Spleen (tissue), 7 donors: Measurements from ENCODE around the gene SERINC4.

ENCODE experiments used
- CTCF ChIP-seq, 11 experiments: fragments of 200-600 bp in 7 of 11; fragments of 450-650 bp in 4 of 11; sonication (generic) in 4 of 11; IDR thresholded peaks in 8 of 11; conservative IDR thresholded peaks in 3 of 11; 1 replicate in 7 of 11; 2 replicates in 4 of 11; pipeline versions ENCODE4 v1.4.0 to v1.8.0; 2016 to 2021; ENCODE audit warnings: antibody characterized with exemption in 11 of 11, inconsistent platforms in 4 of 11, mild to moderate bottlenecking in 1 of 11
- POLR2A ChIP-seq, 3 donors: fragments of 450-650 bp; IDR thresholded peaks; one replicate each; pipeline ENCODE4 v1.5.1; 2017; ENCODE audit warnings: antibody characterized with exemption in 3 of 3, mild to moderate bottlenecking in 1 of 3
- POLR2AphosphoS5 ChIP-seq, 3 donors: sonication (generic); formaldehyde crosslinking; IDR thresholded peaks; one replicate each; pipeline ENCODE4 v1.5.1; 2017; ENCODE audit warnings: antibody characterized with exemption in 3 of 3
- donor health status: DM: no; HTN: no; CAD: no; lungs with moderate emphysema.
- donor health status: DM: no; HTN: no; CAD: no.
- donor health status: DM: no; HTN: no; CAD: no.

- peak; percentile 44 to 50 (median 49) for TF ChIP-seq POLR2AphosphoS5 (IDR thresholded peaks at IDR 0.05)
- TF ChIP-seq CTCF (IDR thresholded peaks at IDR 0.05 in 8 of 11, conservative IDR thresholded peaks at IDR 0.05 in 3 of 11), result no peak
- no peak for TF ChIP-seq POLR2A (IDR thresholded peaks at IDR 0.05)
These were observed 23.2 kb downstream of the SERINC4 start, which contains the start of gene ELL3 for GRCh38 chr15:43776718-43777266.
